Upper lobe of left lung (tissue), 6 donors: Measurements from ENCODE around the gene GNPTAB. TPM values are rescaled to one million over a fixed set of nuclear protein-coding genes. Genes with fewer than 3 reads are reported as not detected.

Source experiments
- ATAC-seq, 2 donors: fragments of 200-7000 bp; cut with Tn5 transposase; one replicate each; pipeline ENCODE4 v1.9.1; 2022; ENCODE audit warnings: mild to moderate bottlenecking in 2 of 2, moderate library complexity in 2 of 2; ENCODE audit not compliant: low FRiP score in 2 of 2
- DNase-seq, 2 donors: peaks; one replicate each; pipeline ENCODE4 v3.0.0-alpha.2; 2019 to 2020
- H3K27ac ChIP-seq, 4 donors: fragments of 200-600 bp; sonication (generic); one replicate each; pipeline ENCODE4 v1.5.1; 2016 to 2019
- H3K27me3 ChIP-seq, 4 donors: fragments of 200-600 bp; sonication (generic); one replicate each; pipeline ENCODE4 v1.5.1; 2017 to 2019
- H3K36me3 ChIP-seq, 4 donors: fragments of 200-600 bp; sonication (generic); one replicate each; pipeline ENCODE4 v1.5.1; 2016 to 2019
- H3K4me1 ChIP-seq, 4 donors: fragments of 200-600 bp; sonication (generic); one replicate each; pipeline ENCODE4 v1.5.1; 2018 to 2019
- H3K4me3 ChIP-seq, 4 donors: fragments of 200-600 bp; sonication (generic); one replicate each; pipeline ENCODE4 v1.5.1; 2017 to 2019; ENCODE audit warnings: mild to moderate bottlenecking in 2 of 4, moderate library complexity in 1 of 4
- H3K9me3 ChIP-seq, 4 donors: fragments of 200-600 bp; sonication (generic); one replicate each; pipeline ENCODE4 v1.5.1; 2018 to 2019
- EP300 ChIP-seq, 4 donors: sonication (generic); formaldehyde crosslinking; IDR thresholded peaks; one replicate each; pipeline ENCODE4 v1.5.1; 2017; ENCODE audit warnings: antibody characterized with exemption in 4 of 4, control low read depth in 2 of 4
- POLR2A ChIP-seq, 4 donors: fragments of 450-650 bp; IDR thresholded peaks; one replicate each; pipeline ENCODE4 v1.5.1; 2016 to 2017; ENCODE audit warnings: antibody characterized with exemption in 4 of 4, mild to moderate bottlenecking in 2 of 4
- POLR2AphosphoS5 ChIP-seq, 2 donors: sonication (generic); formaldehyde crosslinking; IDR thresholded peaks; one replicate each; pipeline ENCODE4 v1.5.1; 2017; ENCODE audit warnings: antibody characterized with exemption in 2 of 2
- WGBS, 2 donors: methylation state at CpG; one replicate each; pipeline ENCODE4 v1.1.5; 2017 to 2018; 5-methylcytosine and 5-hydroxymethylcytosine counted together
- total RNA-seq, 6 donors: library from RNA; depleted of rRNA in 4 of 6; stranded (reverse); fragments of >200 nt in 4 of 6; gene quantifications; one replicate each; pipeline versions ENCODE4 v1.1.0 to v1.2.1, GENCODE V29; 2016 to 2021
- TF ChIP-seq, protein P1 (sequence below), 6 experiments: fragments of 450-650 bp in 4 of 6; fragments of 200-600 bp in 2 of 6; sonication (generic) in 2 of 6; IDR thresholded peaks; one replicate each; pipeline ENCODE4 v1.5.1; 2016 to 2019; ENCODE audit warnings: antibody characterized with exemption in 6 of 6
- donor health status: DM: no; HTN: no; CAD: no; lungs with moderate emphysema.
- donor health status: DM: no; HTN: yes; CAD: no; lungs with severe emphysema.

Gene GNPTAB
- total RNA-seq, 6 donors from 2014 or later, result 45.8 to 73.3 (median 57.5) TPM

DNA sequence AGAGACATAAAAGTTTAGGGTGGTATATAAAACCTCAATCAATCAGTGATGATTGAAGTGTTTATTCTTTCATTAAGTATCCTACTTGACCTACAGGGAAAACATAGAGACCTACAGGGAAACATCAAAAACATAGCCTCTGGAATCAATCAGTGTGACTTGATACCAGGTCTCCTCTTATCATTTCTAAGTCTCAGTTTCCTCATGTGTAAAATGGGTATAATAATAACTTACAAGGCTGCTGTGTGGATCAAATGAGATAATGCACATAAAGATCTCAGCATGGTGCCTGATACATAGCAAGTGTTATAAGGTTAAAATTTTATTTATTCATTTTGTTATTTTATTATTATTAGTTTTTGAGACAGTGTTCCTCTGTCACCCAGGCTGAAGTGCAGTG lies 22.2 kb upstream of the GNPTAB start:
- DNase-seq, result no peak
- peaks cover 0 to 14% (median 9%) of the 10 kb centered on the region in 4 donors for H3K4me1 ChIP-seq
- H3K9me3 ChIP-seq, result no peaks in the 10 kb centered on the region
- TF ChIP-seq EP300 (IDR thresholded peaks at IDR 0.05), result no peak
- TF ChIP-seq, protein P1, sequence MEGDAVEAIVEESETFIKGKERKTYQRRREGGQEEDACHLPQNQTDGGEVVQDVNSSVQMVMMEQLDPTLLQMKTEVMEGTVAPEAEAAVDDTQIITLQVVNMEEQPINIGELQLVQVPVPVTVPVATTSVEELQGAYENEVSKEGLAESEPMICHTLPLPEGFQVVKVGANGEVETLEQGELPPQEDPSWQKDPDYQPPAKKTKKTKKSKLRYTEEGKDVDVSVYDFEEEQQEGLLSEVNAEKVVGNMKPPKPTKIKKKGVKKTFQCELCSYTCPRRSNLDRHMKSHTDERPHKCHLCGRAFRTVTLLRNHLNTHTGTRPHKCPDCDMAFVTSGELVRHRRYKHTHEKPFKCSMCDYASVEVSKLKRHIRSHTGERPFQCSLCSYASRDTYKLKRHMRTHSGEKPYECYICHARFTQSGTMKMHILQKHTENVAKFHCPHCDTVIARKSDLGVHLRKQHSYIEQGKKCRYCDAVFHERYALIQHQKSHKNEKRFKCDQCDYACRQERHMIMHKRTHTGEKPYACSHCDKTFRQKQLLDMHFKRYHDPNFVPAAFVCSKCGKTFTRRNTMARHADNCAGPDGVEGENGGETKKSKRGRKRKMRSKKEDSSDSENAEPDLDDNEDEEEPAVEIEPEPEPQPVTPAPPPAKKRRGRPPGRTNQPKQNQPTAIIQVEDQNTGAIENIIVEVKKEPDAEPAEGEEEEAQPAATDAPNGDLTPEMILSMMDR (IDR thresholded peaks at IDR 0.05), result no peak
- no peak for TF ChIP-seq POLR2AphosphoS5 (IDR thresholded peaks at IDR 0.05)
- no peak for TF ChIP-seq POLR2A (IDR thresholded peaks at IDR 0.05)
- H3K27ac ChIP-seq, result no peak overlapping the region
- no peaks in the 10 kb centered on the region for H3K27me3 ChIP-seq
- no peak for ATAC-seq
- no peak overlapping the region for H3K4me3 ChIP-seq
- H3K36me3 ChIP-seq, result no peaks in the 10 kb centered on the region

DNA sequence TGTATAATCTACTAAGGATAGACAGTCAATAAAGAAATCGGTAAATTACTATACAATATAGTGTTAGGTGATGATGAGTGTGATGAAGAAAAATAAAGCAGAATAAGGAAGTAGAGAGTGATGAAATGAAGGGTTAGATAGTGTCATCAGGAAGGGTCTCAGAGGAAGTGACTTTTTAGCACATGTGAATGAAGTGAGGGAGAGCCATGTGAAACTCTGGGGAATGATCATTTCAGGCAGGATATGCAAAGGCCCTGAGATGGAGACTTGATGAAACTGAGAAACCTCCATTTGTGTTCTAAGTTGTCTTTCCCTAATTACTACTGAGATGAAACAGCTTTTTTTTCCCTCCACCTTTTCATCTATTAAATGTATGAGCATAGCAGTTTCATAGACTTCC lies 19.4 kb upstream of the GNPTAB start:
- no peak for TF ChIP-seq EP300 (IDR thresholded peaks at IDR 0.05)
- TF ChIP-seq, protein P1 (IDR thresholded peaks at IDR 0.05), result no peak
- no peak for TF ChIP-seq POLR2A (IDR thresholded peaks at IDR 0.05)
- TF ChIP-seq POLR2AphosphoS5 (IDR thresholded peaks at IDR 0.05), result no peak
- no peaks in the 10 kb centered on the region for H3K27me3 ChIP-seq
- H3K4me3 ChIP-seq, result no peak overlapping the region
- DNase-seq, result no peak
- H3K4me1 ChIP-seq, result peaks cover 0 to 6% (median 4%) of the 10 kb centered on the region in 4 donors
- peak in 1 of 2 donors; percentile 41 for ATAC-seq
- H3K9me3 ChIP-seq, result no peaks in the 10 kb centered on the region
- WGBS, 2 donors, result 72 to 86% methylated on average over 1 of the region's 1 CpG
- H3K36me3 ChIP-seq, result no peaks in the 10 kb centered on the region
- H3K27ac ChIP-seq, result no peak overlapping the region

DNA sequence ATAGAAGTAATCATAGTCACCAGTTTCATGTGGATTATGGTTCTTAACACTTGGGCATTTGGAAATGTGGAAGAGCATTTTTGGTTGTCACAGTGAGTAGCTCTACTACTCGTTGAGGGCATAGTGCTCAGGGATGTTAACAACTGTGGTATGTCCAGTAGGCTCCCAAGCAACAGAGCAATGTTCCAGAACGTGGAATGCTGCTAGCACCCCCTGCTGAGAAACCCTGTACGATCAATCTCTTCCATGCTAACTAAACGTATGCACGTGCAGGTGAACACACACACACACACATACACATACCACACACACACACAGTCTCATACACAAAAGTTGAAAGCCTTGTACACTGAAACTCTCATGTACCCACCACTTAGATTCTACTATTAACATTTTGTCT lies 16.6 kb upstream of the GNPTAB start:
- Histone ChIP-seq H3K9me3 (no peaks in the 10 kb centered on the region), H3K4me1 (no peaks in the 10 kb centered on the region), H3K36me3 (no peaks in the 10 kb centered on the region), H3K27ac (no peak overlapping the region), H3K4me3 (no peak overlapping the region), H3K27me3 (no peaks in the 10 kb centered on the region)
- TF ChIP-seq POLR2A (IDR thresholded peaks at IDR 0.05), result no peak
- DNase-seq (no peak), ATAC-seq (no peak)
- WGBS, 2 donors, result 86% methylated on average over 5 of the region's 5 CpGs

DNA sequence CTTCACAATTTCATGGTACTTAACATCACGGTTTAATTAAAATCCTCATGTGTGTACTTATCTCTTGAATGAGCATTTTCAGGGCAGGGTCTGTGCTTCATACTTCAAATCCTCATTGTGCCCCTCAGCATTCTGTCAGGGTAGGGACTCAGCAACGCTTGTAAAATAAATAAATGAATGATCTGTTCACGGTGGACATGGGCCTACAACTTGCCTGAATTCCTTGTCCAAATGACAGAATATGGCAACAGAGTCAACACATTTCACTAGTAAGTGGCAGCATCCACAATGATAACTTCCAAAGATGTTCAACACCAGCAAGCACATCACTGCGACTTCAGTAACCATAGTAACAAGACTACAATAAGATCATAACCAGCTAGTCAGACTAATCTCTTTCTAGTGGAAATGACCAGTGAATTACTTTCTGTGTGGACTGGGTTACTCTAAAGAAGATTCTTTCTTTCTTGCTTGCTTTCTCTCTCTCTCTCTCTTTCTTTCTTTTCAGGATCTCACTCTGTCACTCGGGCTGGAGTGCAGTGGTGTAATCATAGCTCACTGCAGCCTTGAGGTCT lies 14.5 kb upstream of the GNPTAB start:
- no peak overlapping the region for H3K27ac ChIP-seq

DNA sequence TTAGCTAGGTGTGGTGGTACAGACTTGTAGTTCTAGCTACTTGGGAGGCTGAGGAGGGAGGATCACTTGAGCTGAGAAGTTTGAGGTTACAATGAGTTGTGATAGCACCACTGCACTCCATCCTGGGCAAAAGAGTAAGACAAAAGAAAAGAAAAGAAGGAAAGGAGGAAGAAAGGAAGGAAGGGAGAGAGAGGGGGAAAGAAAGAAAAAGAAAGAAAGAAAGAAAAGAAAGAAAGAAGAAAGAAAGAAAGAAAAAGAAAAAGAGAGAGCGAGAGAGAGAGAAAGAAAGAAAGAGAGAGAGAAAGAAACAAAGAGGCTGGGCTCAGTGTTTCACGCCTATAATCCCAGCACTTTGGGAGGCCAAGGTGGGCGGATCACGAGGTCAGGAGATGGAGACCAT lies 10.3 kb upstream of the GNPTAB start:
- peaks cover 0 to 9% (median 3%) of the 10 kb centered on the region in 4 donors for H3K4me1 ChIP-seq
- no peaks in the 10 kb centered on the region for H3K36me3 ChIP-seq
- H3K27me3 ChIP-seq, result no peaks in the 10 kb centered on the region
- H3K9me3 ChIP-seq, result no peaks in the 10 kb centered on the region
- TF ChIP-seq EP300 (IDR thresholded peaks at IDR 0.05) (no peak), POLR2AphosphoS5 (IDR thresholded peaks at IDR 0.05) (no peak), POLR2A (IDR thresholded peaks at IDR 0.05) (no peak)
- TF ChIP-seq, protein P1 (IDR thresholded peaks at IDR 0.05), result no peak
- no peak for ATAC-seq
- DNase-seq, result no peak
- WGBS, 2 donors, result 88 to 90% methylated on average over 4 of the region's 4 CpGs
- no peak overlapping the region for H3K27ac ChIP-seq
- no peak overlapping the region for H3K4me3 ChIP-seq

More for the DNA sequence above, 14.5 kb upstream of the GNPTAB start:
- ATAC-seq (no peak), DNase-seq (no peak)
- Histone ChIP-seq H3K4me3 (no peak overlapping the region), H3K9me3 (no peaks in the 10 kb centered on the region), H3K36me3 (no peaks in the 10 kb centered on the region), H3K27me3 (no peaks in the 10 kb centered on the region), H3K4me1 (no peaks in the 10 kb centered on the region)
- TF ChIP-seq POLR2AphosphoS5 (IDR thresholded peaks at IDR 0.05) (no peak), EP300 (IDR thresholded peaks at IDR 0.05) (no peak), POLR2A (IDR thresholded peaks at IDR 0.05) (no peak)
- TF ChIP-seq, protein P1 (IDR thresholded peaks at IDR 0.05), result no peak
- 77 to 81% methylated on average over 5 of the region's 5 CpGs for WGBS, 2 donors
